DMS53 treated with DMSO at 0.1 percent for 48 hours (cell line): Measurements from ENCODE around the gene LDLRAD4.

Experiments used
- DNase-seq: peaks from one replicate; lab custom pipeline; 2025; ENCODE audit not compliant: unreplicated experiment; lab: John Stamatoyannopoulos, UW

LDLRAD4 gene

GRCh38 chr18:13542520-13542847 is 323.9 kb downstream of the LDLRAD4 start:
- no peak for DNase-seq

DNA sequence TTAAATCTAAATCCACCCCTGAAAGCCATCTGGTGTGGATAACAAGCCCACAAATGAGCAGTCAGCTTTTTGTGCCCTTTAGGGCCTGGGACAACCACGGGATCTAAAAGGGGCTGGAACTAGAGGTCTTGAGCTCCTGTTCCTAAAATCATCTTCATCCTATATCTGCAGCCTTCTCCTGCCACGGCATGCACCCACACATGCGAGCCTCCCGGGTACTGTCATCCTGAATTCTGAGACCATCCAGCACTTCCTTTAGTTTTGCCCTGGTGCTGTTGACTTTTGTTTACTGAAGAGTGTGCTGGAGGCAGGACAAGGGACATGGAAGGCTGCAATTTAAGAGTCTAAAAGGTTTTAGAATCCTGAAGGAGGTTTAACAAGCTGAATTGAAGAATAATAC is 324.6 kb downstream of the LDLRAD4 start:
- no peak for DNase-seq

DNA sequence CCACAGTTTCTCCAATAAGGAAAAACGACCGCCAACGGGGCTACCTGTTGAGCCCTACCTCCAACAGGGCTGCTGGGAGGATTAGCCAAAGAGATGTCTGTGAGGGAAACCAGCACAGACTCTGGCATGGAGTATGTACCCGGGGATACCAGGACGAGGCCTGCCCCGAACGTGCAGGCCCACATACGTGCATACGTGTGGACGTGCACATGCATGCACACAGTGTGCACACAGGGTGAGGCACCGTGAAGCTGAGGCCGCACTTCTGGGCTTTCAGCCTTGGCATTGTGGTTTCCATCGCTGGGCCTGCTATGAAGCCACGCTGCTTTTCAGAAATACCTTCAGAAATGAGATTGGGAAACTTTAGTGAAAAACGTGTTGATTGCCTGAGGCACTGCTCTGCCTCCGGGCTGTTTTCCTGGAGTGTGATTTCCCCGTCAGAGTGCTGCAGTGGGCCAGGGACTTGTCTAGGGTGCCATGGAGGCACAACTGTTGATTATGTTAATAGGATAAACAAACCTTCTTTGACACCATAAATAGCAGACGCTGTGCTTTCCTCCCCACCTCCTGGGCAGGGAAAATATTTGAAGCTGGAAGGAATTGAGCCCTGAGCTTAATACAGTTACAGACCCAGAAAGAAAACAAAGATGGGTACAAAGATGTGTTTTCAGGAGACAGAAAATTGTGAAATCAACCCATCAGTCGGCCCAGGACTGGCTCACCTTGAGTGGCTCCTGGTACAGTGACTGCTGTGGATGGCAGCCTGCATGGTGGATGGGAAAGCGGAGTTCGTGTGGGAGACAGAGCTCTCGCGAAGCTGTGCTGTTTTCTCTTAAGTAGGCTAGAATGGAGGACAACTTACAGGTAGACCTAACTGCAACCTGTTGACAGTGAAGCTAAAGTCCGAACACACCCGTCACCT is 325.5 kb downstream of the LDLRAD4 start:
- DNase-seq: no peak

DNA sequence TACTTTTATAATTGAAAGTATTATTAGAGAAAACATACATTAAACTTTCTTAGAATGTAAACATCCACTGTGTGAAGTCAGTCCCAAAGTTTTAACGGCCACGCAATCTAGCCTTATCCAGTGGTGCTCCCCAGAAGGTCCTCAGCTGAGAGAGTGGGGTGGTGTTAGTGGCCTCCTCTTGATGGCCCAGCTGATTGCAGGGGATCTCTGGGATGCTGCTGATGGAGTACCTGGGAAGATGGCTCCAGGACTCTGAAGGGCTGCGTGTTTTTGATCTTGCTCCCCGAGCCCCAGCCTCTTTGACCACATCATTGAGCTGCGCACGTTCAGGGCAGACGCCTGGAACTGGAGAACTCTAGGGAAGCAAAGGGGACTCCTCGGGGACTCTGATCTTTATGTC is 326.4 kb downstream of the LDLRAD4 start:
- DNase-seq: no peak

DNA sequence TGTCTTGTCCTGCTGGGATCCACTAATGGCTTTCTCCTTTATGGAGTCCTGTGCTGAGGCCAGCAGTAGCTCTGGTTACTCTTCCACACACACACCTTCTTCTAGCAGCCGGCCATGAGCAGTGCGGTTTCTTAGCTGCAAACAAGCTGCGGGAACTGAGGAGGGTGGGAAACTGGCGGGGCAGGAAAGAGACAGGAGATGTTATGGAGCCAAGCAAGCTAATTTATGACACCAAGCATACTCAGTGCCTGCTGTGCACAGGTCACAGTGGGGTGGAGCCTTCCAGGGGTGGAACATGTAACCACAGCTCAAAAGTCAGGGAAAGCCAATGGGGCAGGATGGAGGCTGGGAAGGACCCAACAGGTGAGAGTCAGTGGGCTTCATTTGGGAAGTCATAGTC is 327.0 kb downstream of the LDLRAD4 start:
- no peak for DNase-seq

GRCh38 chr18:13545955-13546354 is 327.4 kb downstream of the LDLRAD4 start:
- DNase-seq: no peak

GRCh38 chr18:13546638-13547037 is 328.1 kb downstream of the LDLRAD4 start:
- no peak for DNase-seq

- no peak for DNase-seq
These were observed 328.8 kb downstream of the LDLRAD4 start for GRCh38 chr18:13547347-13547746.

DNA sequence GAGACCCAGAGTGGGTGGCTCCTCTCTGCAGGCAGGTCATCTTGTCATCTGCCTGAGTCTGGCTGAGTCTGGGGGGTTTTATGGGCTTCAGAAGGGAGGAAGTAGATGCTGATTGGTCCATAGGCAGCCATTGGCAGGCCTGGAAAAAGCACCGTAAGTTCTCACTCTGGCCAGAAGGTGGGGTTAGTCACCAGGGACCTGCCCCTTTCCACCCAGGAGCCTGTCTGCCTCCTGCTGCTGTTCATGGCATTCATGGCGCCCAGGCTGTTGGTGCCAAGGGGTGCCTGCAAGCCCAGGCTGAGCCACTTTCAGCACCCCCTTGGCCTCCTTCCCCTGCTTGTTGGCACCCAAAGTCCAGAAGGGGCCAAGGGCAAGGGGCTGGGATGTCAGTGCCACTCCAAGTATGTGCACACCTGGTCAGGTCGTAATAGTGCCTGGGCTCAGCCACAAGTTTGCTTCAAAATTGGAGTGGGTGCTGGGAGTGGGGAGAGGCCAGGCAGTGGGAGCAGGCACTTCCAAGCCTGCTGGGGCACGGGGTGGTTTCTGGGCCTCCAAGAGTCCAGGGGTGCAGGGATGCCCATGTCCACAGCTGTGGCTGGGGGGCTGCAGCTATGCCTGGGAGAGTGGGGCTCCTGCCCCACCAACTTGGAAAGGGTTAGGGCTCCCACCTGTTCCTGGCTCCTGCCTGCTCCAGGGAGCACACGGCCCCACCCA is 329.7 kb downstream of the LDLRAD4 start:
- no peak for DNase-seq

DNA sequence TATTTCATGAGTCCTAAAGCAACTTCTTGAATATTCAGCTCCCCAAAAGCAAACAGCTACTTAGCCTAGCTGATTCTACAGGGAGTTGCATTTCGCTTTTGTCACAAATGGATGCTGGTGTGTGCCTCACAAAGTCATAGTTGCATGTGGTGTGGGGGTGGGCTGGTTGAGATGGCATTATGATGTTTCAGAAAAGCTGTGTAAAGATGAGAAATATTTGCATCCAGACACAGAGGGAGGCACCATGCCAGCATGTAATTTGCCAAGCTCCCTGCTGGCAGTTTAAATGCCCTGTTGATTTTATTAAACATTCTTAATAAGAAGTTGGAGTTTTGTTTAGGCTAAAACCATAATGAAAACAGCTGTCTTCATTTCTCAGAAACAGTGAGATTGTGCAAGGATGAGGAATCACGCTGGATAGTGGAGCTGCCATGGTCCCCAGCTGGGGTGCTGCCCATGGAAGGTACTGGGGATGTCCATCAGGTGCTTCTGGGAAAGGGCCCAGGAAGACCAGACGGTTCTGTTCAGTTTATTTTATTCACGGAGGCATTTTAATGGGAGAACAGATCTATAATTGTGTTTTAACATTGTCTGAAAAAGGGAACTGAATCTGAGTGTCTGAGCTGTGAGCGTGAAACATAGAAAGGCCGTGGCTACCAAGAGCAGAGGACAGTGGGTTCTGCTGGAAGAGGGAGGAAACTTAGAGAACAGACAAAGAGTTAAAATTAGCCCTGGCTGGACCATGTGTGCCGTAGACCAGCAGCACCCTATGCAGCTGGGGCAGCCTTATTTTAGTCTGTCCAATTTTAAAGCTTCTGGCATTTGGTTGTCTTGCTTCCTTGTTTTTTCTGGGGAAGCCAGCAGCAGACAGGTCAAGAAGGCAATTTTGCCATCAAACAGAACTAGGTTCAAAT is 330.7 kb downstream of the LDLRAD4 start:
- no peak for DNase-seq

DNA sequence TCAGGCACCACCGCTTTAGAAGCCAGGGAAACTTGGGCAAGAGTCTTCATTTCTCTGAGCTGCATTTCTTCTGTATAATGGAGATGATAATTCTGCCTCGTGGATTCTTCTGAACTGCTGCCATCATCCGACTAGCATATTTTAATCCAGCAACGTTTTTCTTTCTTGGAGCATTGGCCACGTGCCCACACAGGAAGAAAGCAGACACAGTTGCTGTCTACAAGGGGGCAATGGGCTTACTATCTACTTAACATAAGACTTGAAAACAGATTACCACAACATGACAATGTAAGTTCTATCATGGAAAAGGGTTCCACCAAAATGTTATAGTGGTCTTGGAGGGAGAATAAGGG is 331.3 kb downstream of the LDLRAD4 start:
- no peak for DNase-seq

- DNase-seq: no peak
These were observed 332.1 kb downstream of the LDLRAD4 start for GRCh38 chr18:13550418-13551304.

- DNase-seq: no peak
These were observed 332.7 kb downstream of the LDLRAD4 start for GRCh38 chr18:13551305-13551603.

DNA sequence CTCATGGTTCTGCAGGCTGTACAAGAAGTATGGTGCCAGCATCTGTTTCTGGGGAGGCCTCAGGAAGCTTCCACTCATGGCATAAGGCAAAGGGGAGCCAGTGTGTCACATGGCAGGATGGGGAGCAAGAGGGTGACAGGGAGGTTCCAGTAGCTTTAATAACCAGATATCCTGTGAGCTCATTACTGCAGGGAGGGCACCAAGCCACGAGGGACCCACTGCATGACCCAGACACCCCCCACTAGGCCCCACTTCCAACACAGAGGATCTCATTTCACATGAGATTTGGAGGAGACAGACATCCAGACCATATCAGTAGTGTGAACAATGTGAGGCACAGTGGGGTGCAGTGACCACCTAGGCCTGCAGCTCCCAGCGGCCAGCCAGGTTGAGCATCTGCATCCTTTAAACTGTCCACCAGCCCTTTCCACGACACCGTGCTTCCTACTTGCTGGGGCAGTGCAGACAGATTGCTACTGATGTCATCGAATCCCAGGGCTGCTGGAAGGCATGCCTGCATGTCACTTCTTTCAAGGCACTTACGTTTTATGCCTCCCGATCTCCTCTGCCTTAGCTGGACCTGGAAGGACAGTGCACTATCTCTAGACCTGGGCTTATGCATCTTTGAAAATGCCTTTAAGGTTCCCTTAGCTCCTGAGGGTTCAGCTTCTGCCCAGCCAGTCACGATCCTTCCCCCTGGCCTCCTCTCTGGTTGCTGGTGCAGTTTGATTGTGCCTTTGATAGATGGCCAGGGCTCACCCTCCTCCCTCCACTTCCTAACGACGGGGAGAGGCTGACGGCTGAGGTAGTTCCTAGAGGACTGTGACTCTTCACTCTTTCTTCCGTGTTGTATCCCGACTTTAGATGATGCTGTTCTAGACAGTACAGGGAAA is 333.5 kb downstream of the LDLRAD4 start:
- DNase-seq: no peak

GRCh38 chr18:13553449-13553848 is 334.9 kb downstream of the LDLRAD4 start:
- no peak for DNase-seq

GRCh38 chr18:13555192-13555591 is 336.6 kb downstream of the LDLRAD4 start:
- no peak for DNase-seq

- DNase-seq: no peak
These were observed 337.3 kb downstream of the LDLRAD4 start for GRCh38 chr18:13555865-13556264.

DNA sequence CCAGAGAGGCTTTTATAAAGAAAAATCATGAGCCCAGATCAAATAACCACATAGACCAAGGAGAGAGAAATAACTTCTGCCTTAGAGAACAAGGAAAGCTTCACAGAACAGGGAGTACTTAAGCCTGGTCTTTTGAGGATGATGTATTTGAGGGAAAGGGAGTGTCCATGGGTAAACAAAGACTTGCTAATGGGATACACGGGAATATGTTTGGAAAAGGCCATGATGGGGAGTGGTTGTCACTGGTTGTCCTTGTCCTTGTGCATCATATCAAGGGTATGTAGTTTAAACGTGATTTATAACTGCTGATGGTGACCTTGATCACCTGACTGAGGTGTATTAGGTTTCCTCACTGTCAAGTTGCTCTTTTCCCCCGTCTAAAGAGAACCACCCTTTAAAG is 337.9 kb downstream of the LDLRAD4 start:
- DNase-seq: no peak

DNA sequence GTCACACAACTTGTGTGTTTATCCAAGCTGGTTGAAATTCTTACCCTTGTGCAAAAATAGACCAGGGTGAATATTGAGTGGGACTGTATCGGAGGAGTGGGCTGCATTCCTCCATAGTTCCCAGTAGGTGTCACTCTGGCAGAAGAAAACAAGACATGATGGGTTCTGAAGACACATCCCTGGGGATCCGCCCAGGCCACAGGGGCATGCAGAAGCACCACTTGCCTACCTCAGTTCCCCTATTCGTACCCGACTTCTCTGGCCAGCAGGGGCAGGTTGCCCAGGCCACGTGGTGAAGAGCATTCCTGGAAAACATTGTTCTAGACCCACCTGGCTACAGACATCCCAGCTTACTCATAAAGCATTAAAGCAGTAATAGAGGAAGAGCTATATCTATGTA is 339.6 kb downstream of the LDLRAD4 start:
- peak; percentile 7 for DNase-seq

- no peak for DNase-seq
These were observed 340.2 kb downstream of the LDLRAD4 start for GRCh38 chr18:13558790-13559189.
